HG03025 (cell line): ENCODE data around the gene LRRC36.
"Not testable (repeated sequence)": the region's sequence is repeated elsewhere in the genome, so short reads cannot be mapped to it uniquely, and the experiment has no call there.

ENCODE experiments used
- ATAC-seq: cut with Tn5 transposase; IDR thresholded peaks from one replicate; pipeline ENCODE4 v1.9.1; 2021; ENCODE audit warnings: mild to moderate bottlenecking, moderate library complexity; ENCODE audit not compliant: unreplicated experiment, low FRiP score

LRRC36 gene

DNA sequence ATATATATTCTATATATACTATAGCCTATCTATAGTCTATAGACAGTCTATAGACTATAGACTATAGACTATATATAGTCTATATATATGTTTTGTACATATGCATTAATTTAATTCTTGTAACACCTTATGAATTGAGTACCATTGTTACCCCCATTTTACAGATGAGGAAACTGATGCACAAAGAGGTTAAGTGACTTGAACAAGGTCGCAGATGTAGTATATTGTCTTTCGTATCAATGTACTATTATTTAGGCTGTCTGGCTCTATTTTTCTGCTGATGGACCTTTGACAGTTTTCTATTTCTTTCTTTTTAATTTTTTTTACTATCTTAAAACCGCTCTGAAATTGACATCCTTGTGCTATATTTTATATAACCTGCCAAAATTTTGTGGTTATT is 14.6 kb downstream of the LRRC36 start:
- ATAC-seq, result no peak

DNA sequence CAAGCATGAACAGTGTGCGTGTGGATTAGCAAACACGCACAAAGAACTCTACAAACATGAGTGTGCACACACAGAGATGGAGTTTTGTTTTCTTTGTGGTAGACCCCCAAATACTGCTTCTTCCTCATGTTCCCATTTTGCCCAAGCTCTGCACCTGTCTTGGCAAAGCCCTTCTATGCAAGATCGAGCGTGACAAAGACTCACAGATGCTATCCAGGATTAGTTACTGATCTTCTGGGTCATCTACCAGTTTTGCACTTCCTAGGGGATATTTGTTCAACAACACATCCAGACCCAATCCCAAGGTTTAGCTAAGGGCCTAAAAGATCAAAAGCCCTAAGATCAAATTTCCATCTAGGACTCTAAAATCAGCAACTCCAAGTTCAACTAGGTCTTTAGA is 16.0 kb downstream of the LRRC36 start:
- no peak for ATAC-seq

GRCh38 chr16:67345401-67345800 is 18.8 kb downstream of the LRRC36 start:
- no peak for ATAC-seq

- ATAC-seq, result no peak
These were observed 19.7 kb downstream of the LRRC36 start for GRCh38 chr16:67346341-67346740.

- ATAC-seq, result no peak
These were observed 22.6 kb downstream of the LRRC36 start for GRCh38 chr16:67349172-67349571.

DNA sequence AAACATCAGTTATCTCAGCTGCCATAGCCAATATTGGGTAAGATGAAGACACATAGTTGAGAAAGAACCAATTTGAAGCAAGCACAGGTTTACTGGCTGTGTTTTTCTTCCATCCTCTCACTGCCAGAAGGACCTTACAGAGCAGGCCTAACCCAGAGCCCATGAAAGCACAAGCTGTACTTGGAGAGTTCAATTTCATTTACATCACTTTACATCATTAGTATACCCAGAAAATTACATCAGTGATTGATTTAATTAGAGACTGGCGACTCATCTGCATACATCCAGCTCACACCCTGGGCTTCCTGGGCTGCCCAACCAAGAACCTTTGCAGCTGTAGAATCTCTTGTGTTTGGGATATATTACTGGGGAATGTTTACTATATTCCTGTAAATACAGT is 23.7 kb downstream of the LRRC36 start:
- no peak for ATAC-seq

GRCh38 chr16:67352463-67352862 is 25.8 kb downstream of the LRRC36 start:
- ATAC-seq, result not testable (repeated sequence)

DNA sequence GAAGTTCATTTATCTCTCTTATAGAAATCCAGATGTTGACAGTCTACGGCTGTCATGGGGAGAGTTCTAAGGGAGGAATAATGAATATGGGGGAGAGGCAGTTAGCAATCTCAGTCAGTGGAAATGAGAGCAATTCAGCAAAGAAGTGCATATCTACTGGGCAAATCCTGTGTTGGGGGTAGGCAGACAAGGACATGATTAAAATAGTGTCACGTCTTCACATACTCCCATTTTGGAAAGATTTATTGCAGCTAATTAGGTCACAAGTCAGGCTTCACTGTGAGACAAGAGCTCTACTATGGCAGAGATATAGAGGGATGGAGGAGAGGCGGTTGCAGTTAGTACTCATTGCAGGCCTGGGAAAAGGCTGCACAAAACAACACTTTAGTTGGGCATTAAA is 29.8 kb downstream of the LRRC36 start:
- ATAC-seq, result no peak

DNA sequence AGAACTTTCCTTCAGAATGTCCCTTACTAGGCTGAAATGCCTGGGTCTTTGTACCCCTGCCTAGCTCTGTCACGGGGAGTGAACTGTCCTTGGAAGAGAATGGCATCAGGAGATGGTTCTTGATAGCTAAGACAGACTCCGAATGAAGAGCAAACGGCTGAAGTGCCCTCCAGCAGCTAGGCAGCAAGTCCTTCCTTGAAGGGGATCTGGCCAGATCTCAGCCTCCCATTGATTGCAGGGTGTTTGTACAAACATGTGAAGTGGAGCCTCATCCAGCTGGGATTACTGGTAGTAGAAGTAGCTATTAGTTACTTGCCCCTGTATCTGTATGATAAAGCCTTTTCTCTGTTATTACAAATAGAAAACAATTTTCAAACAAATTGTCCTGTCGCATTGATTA is 30.9 kb downstream of the LRRC36 start:
- ATAC-seq, result no peak

DNA sequence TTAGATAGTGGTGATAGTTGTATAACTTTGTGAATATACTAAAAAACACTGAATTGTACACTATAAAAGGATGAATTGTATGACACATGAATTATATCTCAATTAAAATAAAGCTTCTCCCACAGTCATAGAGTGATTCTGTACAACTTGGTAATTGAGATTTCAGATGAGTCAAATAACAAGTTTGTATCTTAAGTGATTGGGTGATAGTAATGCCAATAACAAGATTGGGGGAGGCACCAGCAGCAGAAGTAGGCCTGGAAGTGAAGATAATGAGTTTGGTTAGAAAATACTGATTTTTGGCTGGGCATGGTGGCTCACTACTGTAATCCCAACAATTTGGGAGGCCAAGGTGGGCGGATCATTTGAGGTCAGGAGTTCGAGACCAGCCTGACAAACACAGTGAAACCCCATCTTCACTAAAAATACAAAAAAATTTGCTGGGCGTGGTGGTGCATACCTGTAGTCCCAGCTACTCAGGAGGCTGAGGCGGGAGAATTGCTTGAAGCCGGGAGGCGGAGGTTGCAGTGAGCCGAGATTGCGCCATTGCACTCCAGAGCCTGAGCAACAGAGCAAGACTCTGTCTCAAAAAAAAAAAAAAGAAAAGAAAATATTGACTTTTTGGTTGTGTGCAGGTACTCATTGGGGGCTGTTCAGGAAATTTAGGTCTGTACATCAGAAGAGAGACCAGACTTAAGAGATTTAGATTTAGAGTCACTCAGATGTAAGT is 33.1 kb downstream of the LRRC36 start:
- ATAC-seq, result not testable (repeated sequence)

DNA sequence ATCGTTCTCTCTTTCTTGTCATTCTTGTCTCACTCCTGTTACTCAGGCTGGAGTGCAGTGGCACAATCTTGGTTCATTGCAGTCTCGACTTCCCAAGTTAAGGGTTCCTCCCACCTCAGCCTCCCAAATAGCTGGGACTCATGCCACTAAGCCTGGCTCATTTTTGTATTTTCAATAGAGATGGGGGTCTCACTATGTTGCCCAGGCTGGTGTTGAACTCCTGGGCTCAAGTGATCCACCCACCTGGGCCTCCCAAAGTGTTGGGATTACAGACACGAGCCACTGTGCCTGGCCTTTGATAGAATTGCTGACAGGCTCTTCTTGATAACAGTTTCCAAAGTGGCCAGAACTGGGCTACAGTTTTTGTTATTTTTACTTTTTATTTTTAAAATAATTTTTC is 34.4 kb downstream of the LRRC36 start:
- no peak for ATAC-seq

DNA sequence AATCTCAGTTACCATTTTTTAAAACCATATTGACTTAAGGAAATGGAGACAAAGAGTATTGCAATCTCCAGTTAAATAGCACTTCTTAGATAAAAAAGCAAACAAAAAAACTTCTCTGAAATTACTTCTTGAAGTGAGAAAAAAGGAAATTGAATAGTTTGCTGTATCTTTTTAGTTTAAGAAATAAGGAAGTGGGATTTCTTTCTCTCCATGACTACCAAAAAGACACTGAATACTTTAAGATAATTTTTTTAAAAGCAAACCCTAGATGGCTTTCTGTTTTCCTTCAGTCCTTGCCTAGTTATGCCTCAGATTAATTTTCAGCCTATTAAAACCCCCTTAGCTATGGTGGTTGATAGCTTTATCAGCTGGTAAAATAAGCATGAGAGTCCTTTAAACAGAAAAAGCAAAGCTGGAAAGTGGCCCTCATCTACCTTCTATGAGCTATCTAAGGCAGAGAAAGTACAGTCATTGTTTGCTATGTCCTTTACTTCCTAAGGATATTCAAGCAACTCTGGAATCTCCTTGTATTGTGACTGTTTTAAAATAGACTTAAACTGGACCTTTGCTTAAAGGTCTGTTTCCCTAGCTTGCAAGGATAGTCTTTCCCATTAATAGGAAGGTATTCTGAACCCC is 38.1 kb downstream of the LRRC36 start:
- ATAC-seq, result no peak

DNA sequence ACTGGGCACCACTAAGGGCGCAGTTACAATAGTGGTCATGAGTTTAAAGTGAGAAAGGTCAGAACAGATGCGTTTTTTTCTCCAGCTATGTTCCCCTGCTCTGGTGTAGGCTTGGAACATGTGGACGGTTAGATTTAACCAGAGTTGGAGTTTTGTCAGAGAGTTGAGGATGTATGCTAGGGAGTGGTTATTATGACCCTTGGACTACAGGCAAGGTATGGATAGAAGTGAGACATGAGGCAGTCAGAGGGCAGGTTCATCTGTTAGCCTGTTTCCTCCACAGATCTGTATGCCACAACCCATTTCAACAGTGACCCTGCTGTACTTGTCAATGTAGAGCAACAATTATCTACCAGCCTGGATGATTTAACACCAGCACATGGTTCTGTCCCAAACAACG is 44.0 kb downstream of the LRRC36 start:
- ATAC-seq, result no peak

DNA sequence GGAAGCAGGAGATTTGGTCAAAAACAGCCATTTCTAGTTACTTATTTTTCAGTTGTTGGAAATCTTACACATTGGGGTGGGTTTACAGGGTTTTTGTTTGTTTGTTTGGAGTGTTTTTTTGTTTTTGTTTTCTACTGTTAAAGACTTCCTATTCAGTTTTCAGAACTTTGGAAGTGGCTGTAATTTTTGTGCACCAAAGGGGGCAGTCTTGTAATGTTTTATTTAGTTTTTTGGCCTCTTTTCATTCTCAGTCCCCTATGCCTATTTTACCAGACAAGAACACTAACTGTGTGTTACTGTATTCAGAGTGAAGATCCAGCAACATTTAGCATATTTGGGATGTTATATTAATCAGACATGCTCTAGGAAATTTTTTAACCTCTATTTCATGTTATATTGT is 46.0 kb downstream of the LRRC36 start:
- no peak for ATAC-seq

DNA sequence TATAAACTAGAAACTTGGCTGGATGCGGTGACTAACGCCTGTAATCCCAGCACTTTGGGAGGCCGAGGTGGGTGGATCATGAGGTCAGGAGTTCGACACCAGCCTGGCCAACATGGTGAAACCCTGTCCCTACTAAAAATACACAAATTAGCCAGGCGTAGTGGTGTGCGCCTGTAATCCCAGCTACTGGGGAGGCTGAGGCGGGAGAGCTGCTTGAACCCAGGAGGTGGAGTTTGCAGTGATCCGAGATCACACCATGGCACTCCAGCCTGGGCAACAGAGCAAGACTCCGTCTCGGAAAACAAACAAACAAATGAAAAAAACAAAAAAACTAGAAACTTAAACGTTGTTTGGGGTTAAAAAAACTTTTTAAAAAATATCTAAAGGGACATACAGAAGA is 49.4 kb downstream of the LRRC36 start:
- ATAC-seq, result not testable (repeated sequence)

GRCh38 chr16:67378642-67379041 is 52.0 kb downstream of the LRRC36 start:
- ATAC-seq, result no peak

DNA sequence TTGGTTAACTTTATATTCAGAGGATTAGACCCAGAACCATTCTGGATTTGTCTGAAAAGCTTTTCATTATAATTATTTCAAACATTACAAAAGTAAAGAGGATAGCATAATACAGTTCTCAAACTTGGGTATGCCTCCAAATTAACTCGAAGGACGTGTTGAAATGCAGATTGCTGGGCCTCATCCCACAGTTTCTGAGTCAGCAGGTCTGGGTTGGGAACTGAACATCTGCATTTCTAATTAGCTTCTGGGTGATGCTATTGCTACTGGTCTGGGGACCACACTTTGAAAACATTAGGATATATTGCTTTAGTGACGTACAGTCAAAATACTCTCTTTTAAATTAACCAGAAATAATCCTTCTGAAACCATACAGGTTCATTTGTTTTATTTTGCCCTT is 56.7 kb downstream of the LRRC36 start:
- no peak for ATAC-seq

GRCh38 chr16:67384778-67385510 is 58.3 kb downstream of the LRRC36 start:
- ATAC-seq, result no peak

DNA sequence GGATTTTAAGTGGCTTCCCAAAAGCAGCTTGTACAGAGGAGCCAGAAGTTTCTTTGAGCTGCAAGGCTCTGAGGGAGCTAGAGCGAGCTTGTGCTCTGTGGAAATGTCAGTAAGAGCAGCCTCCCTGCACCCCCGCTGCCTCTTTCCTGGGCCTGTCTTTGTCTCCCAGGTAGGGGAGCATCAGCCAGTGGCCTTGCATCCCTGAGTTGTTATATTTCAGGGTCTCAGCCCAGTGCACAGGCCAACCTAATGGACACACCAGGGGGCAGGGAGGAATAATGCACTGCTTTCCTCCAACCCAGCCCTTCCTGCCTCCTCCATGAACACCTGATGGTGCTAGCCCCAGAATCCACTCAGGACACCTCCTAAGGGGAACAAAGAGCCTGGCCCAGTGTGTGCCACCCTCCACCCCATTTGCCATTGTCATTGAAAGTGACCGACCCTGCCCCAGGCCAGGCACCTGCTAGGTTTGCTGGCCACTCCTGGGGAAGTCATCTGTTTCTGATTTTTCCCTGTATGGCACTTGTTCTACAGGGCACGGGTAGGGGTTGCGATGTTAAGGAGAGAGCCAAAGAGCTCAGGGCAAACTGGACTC is 60.3 kb downstream of the LRRC36 start:
- ATAC-seq, result no peak

DNA sequence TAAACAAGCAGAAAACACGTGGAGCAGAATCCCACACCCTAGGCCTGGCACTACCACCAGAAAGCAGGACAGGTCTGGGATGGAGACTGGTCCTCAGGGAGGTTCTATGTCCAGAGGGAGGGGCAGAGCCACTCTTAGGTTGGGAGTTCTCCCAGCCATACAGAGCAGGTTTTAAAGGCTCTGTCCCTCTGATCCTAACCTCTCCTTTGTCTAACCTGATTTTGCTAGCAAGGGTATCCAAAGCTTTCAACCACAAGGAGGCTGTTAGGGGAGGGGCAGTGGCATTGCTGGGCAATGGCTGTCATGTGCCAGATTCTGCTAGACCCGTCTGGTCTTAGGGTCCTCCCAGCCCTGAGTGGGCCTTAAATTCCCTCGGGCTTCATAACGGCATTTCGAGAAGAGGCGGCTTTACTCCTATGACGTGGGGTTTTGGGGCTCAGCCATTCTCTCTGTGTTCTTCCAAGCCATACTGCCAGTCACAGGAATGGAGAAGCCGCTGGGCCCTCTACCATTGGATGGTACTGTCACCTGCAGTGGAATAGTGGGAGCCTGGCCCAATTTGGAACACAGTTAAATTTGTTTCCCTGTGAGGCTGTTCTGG is 61.0 kb downstream of the LRRC36 start:
- no peak for ATAC-seq

GRCh38 chr16:67388191-67388590 is 61.6 kb downstream of the LRRC36 start:
- no peak for ATAC-seq
